NCI-H524 treated with DMSO at 0.1 percent for 48 hours (cell line): ENCODE measurements around the gene HNRNPC.
"Not testable (repeated sequence)": the region's sequence is repeated elsewhere in the genome, so short reads cannot be mapped to it uniquely, and the experiment has no call there.

Source experiments
- DNase-seq: peaks from one replicate; lab custom pipeline; 2025; lab: John Stamatoyannopoulos, UW

The HNRNPC gene

GRCh38 chr14:21244544-21244943 lies 24.7 kb downstream of the HNRNPC start:
- DNase-seq, result no peak

- no peak for DNase-seq
Measured at GRCh38 chr14:21241218-21241819, 27.9 kb downstream of the HNRNPC start.

- no peak for DNase-seq
Measured at GRCh38 chr14:21240417-21240816, 28.8 kb downstream of the HNRNPC start.

- no peak for DNase-seq
Measured at GRCh38 chr14:21238823-21239518, 30.3 kb downstream of the HNRNPC start.

- no peak for DNase-seq
Measured at GRCh38 chr14:21236948-21237797, 32.1 kb downstream of the HNRNPC start.

- no peak for DNase-seq
Measured at GRCh38 chr14:21234112-21234511, 35.1 kb downstream of the HNRNPC start.

GRCh38 chr14:21233457-21234076 lies 35.7 kb downstream of the HNRNPC start:
- DNase-seq, result no peak

- DNase-seq, result no peak
Measured at GRCh38 chr14:21231020-21231652, 38.1 kb downstream of the HNRNPC start.

GRCh38 chr14:21229821-21230220 lies 39.4 kb downstream of the HNRNPC start:
- DNase-seq, result no peak

- DNase-seq, result no peak
Measured at GRCh38 chr14:21227981-21228380, 41.3 kb downstream of the HNRNPC start.

- DNase-seq, result no peak
Measured at GRCh38 chr14:21227150-21227549, 42.1 kb downstream of the HNRNPC start.

- DNase-seq, result no peak
Measured at GRCh38 chr14:21226467-21226866, 42.8 kb downstream of the HNRNPC start.

GRCh38 chr14:21225164-21225563 lies 44.1 kb downstream of the HNRNPC start:
- DNase-seq, result not testable (repeated sequence)

- DNase-seq, result no peak
Measured at GRCh38 chr14:21220874-21221477, 48.3 kb downstream of the HNRNPC start.

- no peak for DNase-seq
Measured at GRCh38 chr14:21219561-21220111, 49.6 kb downstream of the HNRNPC start.

GRCh38 chr14:21219120-21219519 lies 50.1 kb downstream of the HNRNPC start:
- DNase-seq, result no peak

- DNase-seq, result no peak
Measured at GRCh38 chr14:21215879-21216251, 53.4 kb downstream of the HNRNPC start.

GRCh38 chr14:21215130-21215878 lies 53.9 kb downstream of the HNRNPC start:
- DNase-seq, result no peak

- DNase-seq, result no peak
Measured at GRCh38 chr14:21213652-21214051, 55.6 kb downstream of the HNRNPC start.

- DNase-seq, result not testable (repeated sequence)
Measured at GRCh38 chr14:21212824-21213223, 56.4 kb downstream of the HNRNPC start.

- DNase-seq, result no peak
Measured at GRCh38 chr14:21211509-21211908, 57.7 kb downstream of the HNRNPC start.
